ENCODE measurements around the gene SON.
A peak's percentile ranks its signal among the peaks of the same experiment; 100 is the strongest.
"Not testable (repeated sequence)": the region's sequence is repeated elsewhere in the genome, so short reads cannot be mapped to it uniquely, and the experiment has no call there.

SON gene

DNA sequence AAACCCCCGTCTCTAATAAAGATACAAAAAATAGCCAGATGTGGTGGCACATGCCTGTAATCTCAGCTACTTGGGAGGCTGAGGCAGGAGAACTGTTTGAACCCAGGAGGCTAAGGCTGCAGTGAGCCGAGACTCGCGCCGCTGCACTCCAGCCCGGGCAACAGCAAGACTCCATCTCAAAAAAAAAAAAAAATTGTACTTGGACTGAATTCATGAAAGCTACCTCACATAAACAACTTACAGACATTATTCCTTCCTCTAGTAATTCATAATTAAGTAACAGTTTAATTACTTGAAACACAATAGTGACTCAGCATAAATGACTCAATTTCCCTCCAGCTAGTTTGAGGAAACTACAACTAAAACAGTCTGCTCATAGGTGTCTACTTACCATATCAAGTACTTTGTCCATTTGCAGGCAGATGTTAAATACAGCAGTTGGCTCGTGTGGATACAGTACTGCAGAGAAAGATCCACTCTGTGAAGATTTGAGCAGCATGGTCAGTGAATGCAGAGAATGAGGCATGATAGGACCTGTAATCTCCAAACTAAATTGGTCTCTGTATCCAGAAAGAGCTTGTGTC lies 36.2 kb downstream of the SON start:
- FAIRE-seq = peak; percentile 69

DNA sequence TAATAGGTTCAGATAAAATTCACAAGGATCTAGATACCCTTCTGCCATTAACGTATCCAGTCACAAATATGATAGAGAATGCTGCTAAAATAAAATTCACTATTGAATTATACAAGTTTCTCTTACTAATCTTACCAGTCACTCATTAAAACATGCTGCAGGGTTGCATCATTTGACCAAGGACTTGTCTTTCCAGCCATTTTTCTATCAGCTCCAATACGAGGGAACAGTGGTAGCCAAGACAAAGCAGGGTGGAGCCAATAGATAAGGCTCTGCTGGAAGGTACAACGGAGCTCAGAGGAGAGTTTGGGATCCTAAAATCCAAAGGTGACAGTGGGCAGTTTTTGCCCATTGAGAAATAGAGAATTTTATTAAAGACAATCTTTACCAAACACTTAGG lies 41.6 kb downstream of the SON start:
- FAIRE-seq = no peak

GRCh38 chr21:33586927-33587326 lies 44.1 kb downstream of the SON start:
- no peak for FAIRE-seq

- no peak for FAIRE-seq
These were observed 45.1 kb downstream of the SON start for GRCh38 chr21:33587792-33588484.

- FAIRE-seq = no peak
These were observed 45.9 kb downstream of the SON start, which contains the start of gene DONSON for GRCh38 chr21:33588485-33589335. Gene DONSON, minus strand, starts transcription at chr21:33588684. Its CDS starts 43 bp downstream, at chr21:33588641.

GRCh38 chr21:33598051-33598450 lies 55.2 kb downstream of the SON start:
- FAIRE-seq = peak; percentile 21

DNA sequence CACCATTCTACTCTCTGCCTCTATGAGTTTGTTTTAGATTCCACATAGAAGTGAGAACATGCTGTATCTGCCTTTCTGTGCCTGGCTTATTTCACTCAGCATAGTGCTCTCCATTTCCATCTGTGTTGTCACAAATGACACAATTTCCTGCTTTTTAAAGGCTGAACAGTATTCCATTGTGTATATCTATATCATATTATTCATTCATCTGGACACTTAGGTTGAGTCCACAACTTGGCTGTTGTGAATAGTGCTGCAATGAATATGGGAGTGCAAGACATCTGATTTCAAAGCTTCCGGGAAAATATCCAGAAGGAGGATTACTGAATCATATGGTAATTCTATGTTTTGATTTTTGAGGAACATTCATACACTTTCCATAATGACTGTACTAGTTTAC lies 65.7 kb downstream of the SON start:
- no peak for FAIRE-seq

GRCh38 chr21:33611006-33611744 lies 68.3 kb downstream of the SON start:
- no peak for FAIRE-seq

DNA sequence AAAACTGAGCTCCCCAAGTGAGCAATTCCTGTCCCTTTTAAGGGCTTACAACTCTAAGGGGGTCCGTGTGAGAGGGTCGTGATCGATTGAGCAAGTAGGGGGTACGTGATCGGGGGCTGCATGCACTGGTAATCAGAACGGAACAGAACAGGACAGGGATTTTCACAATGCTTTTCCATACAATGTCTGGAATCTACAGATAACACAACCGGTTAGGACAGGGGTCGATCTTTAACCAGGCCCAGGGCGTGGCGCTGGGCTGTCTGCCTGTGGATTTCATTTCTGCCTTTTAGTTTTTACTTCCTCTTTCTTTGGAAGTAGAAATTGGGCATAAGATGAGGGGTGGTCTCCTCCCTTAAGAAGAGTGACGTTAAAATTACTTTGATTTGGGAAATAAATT lies 74.7 kb downstream of the SON start:
- not testable (repeated sequence) for FAIRE-seq

- FAIRE-seq = no peak
These were observed 75.6 kb downstream of the SON start for GRCh38 chr21:33618407-33618806.

GRCh38 chr21:33619726-33620125 lies 76.9 kb downstream of the SON start:
- FAIRE-seq = peak; percentile 8

DNA sequence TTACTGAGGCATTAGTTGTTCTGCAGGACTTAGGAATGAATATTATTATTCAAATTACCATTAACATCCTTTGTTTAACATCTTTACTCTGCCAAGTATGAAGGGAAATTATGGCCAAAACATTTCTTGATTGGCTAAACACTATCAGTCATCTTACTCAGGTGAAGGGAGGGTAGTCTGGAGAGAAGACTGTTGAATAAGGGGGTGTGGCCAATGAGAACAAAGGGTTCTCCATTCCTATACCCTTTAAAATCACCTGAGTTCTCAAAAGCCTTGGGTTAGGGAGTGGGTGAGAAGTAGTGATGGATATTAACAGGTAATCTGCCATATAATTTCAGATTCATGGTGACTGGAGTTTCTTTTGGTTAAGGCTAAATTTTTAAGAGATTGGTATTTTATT lies 79.4 kb downstream of the SON start:
- no peak for FAIRE-seq

GRCh38 chr21:33626151-33626550 lies 83.3 kb downstream of the SON start:
- not testable (repeated sequence) for FAIRE-seq
